Esophagus muscularis mucosa (tissue), 3 donors: ENCODE results near the gene SPATA21.

ENCODE experiments used
- CTCF ChIP-seq, 3 experiments: fragments of 200-600 bp in 2 of 3; fragments of 450-650 bp in 1 of 3; sonication (generic) in 2 of 3; IDR thresholded peaks; one replicate each; pipeline ENCODE4 v1.5.1; 2017 to 2019; ENCODE audit warnings: antibody characterized with exemption in 3 of 3, mild to moderate bottlenecking in 2 of 3, moderate library complexity in 1 of 3
- POLR2AphosphoS5 ChIP-seq, 2 donors: sonication (generic); formaldehyde crosslinking; IDR thresholded peaks; one replicate each; pipeline ENCODE4 v1.6.1; 2017; ENCODE audit warnings: antibody characterized with exemption in 2 of 2

GRCh38 chr1:16446116-16446515, 8.9 kb upstream of the SPATA21 start:
- TF ChIP-seq CTCF (IDR thresholded peaks at IDR 0.05) (no peak), POLR2AphosphoS5 (IDR thresholded peaks at IDR 0.05) (no peak)
